Cardiac fibroblast (primary cell): ENCODE data around the gene LURAP1L.
"Not testable (repeated sequence)": the region's sequence is repeated elsewhere in the genome, so short reads cannot be mapped to it uniquely, and the experiment has no call there.

Source experiments
- DNase-seq, 2 donors: peaks; one replicate each; pipeline versions ENCODE4 v3.0.0 to v3.0.0-alpha.2; 2010; ENCODE audit warnings: low read depth in 2 of 2
- H3K4me3 ChIP-seq, 2 donors: replicated peaks in 1 of 2; 1 replicate in 1 of 2; 2 replicates in 1 of 2; pipeline ENCODE4 v1.5.1; 2011; ENCODE audit warnings: low read depth in 2 of 2, low read length in 2 of 2, mild to moderate bottlenecking in 2 of 2, moderate library complexity in 1 of 2
- TF ChIP-seq, protein P1 (sequence below): IDR thresholded peaks from one replicate; pipeline ENCODE4 v1.5.1; 2011; ENCODE audit warnings: low read depth, mild to moderate bottlenecking, low read length, inconsistent platforms

The LURAP1L gene

DNA sequence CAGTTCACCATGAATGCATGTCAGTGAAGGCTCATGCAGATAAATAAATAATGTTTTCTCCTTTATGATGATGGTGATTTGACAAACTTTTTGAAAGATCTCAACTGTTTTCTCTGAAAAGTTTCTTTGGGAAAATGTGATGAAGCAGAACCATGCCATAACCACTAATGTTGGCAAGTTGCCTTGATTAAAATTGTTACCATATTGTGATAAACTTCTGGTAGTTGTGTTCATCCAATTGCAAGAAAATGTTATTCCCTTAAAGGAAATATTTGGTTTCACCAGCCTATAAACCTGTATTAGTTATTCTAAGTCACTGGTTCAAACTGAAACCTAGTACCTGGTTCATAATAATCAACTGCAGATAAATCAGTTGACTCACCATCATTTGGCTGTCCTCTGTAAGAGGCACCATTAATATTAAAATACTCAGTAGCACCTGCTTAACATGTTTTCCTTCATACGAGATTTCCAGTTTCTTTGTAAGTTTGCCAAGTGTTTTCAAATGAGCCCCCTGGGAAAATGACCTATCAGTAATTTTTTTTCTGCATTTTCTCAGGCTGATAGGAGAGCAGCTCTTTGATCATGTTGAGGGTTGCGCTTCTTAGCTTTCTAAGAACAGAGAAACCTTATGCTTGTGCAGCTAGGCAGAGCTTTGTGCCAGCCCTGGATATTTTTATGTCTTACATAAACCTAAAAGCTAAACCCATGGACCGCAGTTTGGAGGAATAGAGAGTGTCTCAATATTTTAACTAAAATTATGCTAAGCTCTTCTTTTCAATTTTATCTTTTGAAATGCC is 88.0 kb downstream of the LURAP1L start:
- H3K4me3 ChIP-seq = no peak overlapping the region
- TF ChIP-seq, protein P1, sequence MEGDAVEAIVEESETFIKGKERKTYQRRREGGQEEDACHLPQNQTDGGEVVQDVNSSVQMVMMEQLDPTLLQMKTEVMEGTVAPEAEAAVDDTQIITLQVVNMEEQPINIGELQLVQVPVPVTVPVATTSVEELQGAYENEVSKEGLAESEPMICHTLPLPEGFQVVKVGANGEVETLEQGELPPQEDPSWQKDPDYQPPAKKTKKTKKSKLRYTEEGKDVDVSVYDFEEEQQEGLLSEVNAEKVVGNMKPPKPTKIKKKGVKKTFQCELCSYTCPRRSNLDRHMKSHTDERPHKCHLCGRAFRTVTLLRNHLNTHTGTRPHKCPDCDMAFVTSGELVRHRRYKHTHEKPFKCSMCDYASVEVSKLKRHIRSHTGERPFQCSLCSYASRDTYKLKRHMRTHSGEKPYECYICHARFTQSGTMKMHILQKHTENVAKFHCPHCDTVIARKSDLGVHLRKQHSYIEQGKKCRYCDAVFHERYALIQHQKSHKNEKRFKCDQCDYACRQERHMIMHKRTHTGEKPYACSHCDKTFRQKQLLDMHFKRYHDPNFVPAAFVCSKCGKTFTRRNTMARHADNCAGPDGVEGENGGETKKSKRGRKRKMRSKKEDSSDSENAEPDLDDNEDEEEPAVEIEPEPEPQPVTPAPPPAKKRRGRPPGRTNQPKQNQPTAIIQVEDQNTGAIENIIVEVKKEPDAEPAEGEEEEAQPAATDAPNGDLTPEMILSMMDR = no peak
- DNase-seq = no peak

DNA sequence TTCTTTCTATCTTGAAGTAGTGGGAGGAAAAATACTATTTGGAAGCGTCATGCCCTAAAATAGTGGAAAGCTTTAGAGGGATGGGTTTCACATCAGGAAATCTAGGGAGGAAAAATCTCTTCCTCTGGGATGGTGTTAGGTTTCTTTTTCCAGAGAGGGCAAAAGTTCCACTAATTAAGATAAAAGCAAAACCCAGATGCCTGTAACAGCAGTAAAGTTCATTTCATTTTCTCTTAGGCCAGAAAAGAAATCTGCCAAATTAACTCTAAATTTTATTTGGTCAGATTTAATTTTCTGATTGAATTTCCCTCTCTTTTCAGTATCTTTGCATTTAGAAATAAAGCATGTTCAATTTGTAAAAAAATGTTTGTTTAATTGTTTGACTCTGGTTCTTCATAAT is 88.8 kb downstream of the LURAP1L start:
- no peak for DNase-seq
- TF ChIP-seq, protein P1 = no peak
- H3K4me3 ChIP-seq = no peak overlapping the region

DNA sequence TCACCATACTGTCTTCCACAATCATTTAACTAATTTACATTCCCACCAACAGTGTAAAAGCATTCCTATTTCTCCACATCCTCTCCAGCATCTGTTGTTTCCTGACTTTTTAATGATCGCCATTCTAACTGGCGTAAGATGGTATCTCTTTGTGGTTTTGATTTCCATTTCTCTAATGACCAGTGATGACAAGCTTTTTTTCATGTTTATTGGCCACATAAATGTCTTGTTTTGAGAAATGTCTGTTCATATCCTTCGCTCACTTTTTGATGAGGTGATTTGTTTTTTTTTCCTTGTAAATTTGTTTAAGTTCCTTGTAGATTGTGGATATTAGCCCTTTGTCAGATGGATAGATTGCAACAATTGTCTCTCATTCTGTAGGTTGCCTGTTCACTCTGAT is 90.6 kb downstream of the LURAP1L start:
- H3K4me3 ChIP-seq, DNase-seq: not testable (repeated sequence)
